Neural cell (in vitro differentiated cells): ENCODE measurements around the gene FNDC3B. TPM values are rescaled to one million over a fixed set of nuclear protein-coding genes. Genes with fewer than 3 reads are reported as not detected.

Experiments
- H2AFZ ChIP-seq: fragments of 200-600, 300-800 bp; sonication (generic), shearing (Covaris generic); 2 replicates; pipeline ENCODE4 v1.6.0; 2014; ENCODE audit warnings: low read depth, mild to moderate bottlenecking, antibody characterized with exemption, low read length, moderate library complexity
- H3F3A ChIP-seq: fragments of 200-600 bp; shearing (Covaris generic); 2 replicates; pipeline ENCODE4 v1.6.1; 2016; ENCODE audit warnings: mild to moderate bottlenecking, moderate library complexity, mixed read lengths, antibody characterized with exemption, low read length; ENCODE audit not compliant: insufficient read depth, poor library complexity, severe bottlenecking
- H3K27ac ChIP-seq: fragments of 200-600, 300-800 bp; sonication (generic), shearing (Covaris generic); 2 replicates; pipeline ENCODE4 v1.5.1; 2014; ENCODE audit warnings: mild to moderate bottlenecking, low read length, moderate library complexity
- H3K27me3 ChIP-seq: fragments of 300-800, 200-600 bp; sonication (generic), shearing (Covaris generic); 2 replicates; pipeline ENCODE4 v1.6.0; 2014; ENCODE audit warnings: mild to moderate bottlenecking, low read depth, low read length, moderate library complexity; ENCODE audit not compliant: insufficient read depth
- H3K36me3 ChIP-seq: fragments of 300-800, 200-600 bp; sonication (generic), shearing (Covaris generic); 2 replicates; pipeline ENCODE4 v1.5.1; 2014; ENCODE audit warnings: mild to moderate bottlenecking, antibody characterized with exemption, low read length, moderate library complexity; ENCODE audit not compliant: insufficient read depth
- H3K4me2 ChIP-seq: fragments of 300-800, 200-600 bp; sonication (generic), shearing (Covaris generic); 2 replicates; pipeline ENCODE4 v1.6.0; 2014; ENCODE audit warnings: mild to moderate bottlenecking, low read length
- H3K4me3 ChIP-seq: fragments of 300-800, 200-600 bp; sonication (generic), shearing (Covaris generic); 2 replicates; pipeline ENCODE4 v1.5.1; 2014; ENCODE audit warnings: mild to moderate bottlenecking, low read length, moderate library complexity
- H3K79me2 ChIP-seq: fragments of 200-600 bp; shearing (Covaris generic); replicated peaks from 2 replicates; pipeline ENCODE4 v1.6.0; 2014; ENCODE audit warnings: mild to moderate bottlenecking, low read length, moderate library complexity; ENCODE audit not compliant: insufficient read depth
- H3K9ac ChIP-seq: fragments of 300-800, 200-600 bp; sonication (generic), shearing (Covaris generic); 2 replicates; pipeline ENCODE4 v1.6.1; 2016; ENCODE audit warnings: mild to moderate bottlenecking, low read length, mixed read lengths
- H3K9me2 ChIP-seq: fragments of 200-600 bp; shearing (Covaris generic); 2 replicates; pipeline ENCODE4 v1.6.1; 2016; ENCODE audit warnings: mild to moderate bottlenecking, low read length, mixed read lengths; ENCODE audit not compliant: insufficient read depth
- H3K9me3 ChIP-seq: fragments of 200-600, 300-800 bp; sonication (generic), shearing (Covaris generic); 2 replicates; pipeline ENCODE4 v1.6.1; 2016; ENCODE audit warnings: mild to moderate bottlenecking, mixed run types, low read length, moderate library complexity, mixed read lengths
- H4K20me1 ChIP-seq: fragments of 200-600 bp; shearing (Covaris generic); 2 replicates; pipeline ENCODE4 v1.6.1; 2016; ENCODE audit warnings: mild to moderate bottlenecking, mixed run types; ENCODE audit not compliant: insufficient read depth
- EP300 ChIP-seq: fragments of 450-650 bp; conservative IDR thresholded peaks from 2 replicates; pipeline ENCODE4 v1.6.1; 2014; ENCODE audit warnings: antibody characterized with exemption, mild to moderate bottlenecking, moderate library complexity; ENCODE audit not compliant: poor library complexity, severe bottlenecking
- EZH2 ChIP-seq: fragments of 200-600, 300-800 bp; shearing (Covaris generic), sonication (generic); IDR thresholded peaks from 2 replicates; pipeline ENCODE4 v1.6.1; 2014; ENCODE audit warnings: antibody characterized with exemption, low read length, borderline replicate concordance, mild to moderate bottlenecking; ENCODE audit not compliant: insufficient read depth, poor library complexity, severe bottlenecking
- MXI1 ChIP-seq: fragments of 450-650 bp; conservative IDR thresholded peaks from 2 replicates; pipeline ENCODE4 v1.6.1; 2014; ENCODE audit warnings: antibody characterized with exemption, mild to moderate bottlenecking; ENCODE audit not compliant: poor library complexity, severe bottlenecking
- POLR2AphosphoS5 ChIP-seq: IDR thresholded peaks from 2 replicates; pipeline ENCODE4 v1.6.1; 2012
- RAD21 ChIP-seq: fragments of 450-650 bp; conservative IDR thresholded peaks from 2 replicates; pipeline ENCODE4 v1.6.1; 2014; ENCODE audit warnings: antibody characterized with exemption, mild to moderate bottlenecking, moderate library complexity
- SMC3 ChIP-seq: fragments of 450-650 bp; conservative IDR thresholded peaks from 2 replicates; pipeline ENCODE4 v1.6.1; 2014; ENCODE audit warnings: antibody characterized with exemption, mild to moderate bottlenecking, moderate library complexity; ENCODE audit not compliant: poor library complexity
- TAF1 ChIP-seq: IDR thresholded peaks from 2 replicates; pipeline ENCODE4 v1.6.1; 2012; ENCODE audit warnings: low read depth
- polyA plus RNA-seq: library from polyadenylated mRNA; depleted of rRNA; stranded (reverse); fragments of >200 nt; gene quantifications from 2 replicates; pipeline ENCODE4 v1.2.3, GENCODE V29; 2014
- TF ChIP-seq, protein P1 (sequence below): fragments of 450-650 bp; IDR thresholded peaks from 2 replicates; pipeline ENCODE4 v1.5.1; 2014; ENCODE audit warnings: antibody characterized with exemption, mild to moderate bottlenecking, moderate library complexity; ENCODE audit not compliant: poor library complexity, severe bottlenecking
- TF ChIP-seq, protein P2 (sequence below): IDR thresholded peaks from 2 replicates; pipeline ENCODE4 v1.6.1; 2012; ENCODE audit warnings: borderline replicate concordance

The FNDC3B gene
- polyA plus RNA-seq, 1 donor from 2014 or later: 4.9 TPM

DNA sequence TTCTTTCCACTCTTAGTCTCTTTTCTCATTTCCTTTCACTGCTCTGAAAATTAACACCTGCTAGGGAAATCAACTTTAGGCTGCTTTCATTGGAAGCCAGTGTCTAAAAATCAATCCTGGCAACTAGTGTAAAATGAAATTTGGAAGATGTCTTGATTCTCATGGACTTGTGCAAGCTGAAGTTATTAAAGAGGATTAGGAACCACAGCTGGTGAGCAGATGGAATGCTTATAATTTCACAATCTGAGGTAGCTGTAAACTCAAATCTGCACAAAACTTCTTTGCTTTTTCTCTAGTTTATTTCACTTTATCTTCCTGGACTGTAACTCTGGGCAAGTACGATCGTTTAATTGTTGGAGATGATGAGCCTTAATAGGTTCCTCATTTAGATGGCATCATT lies 233.3 kb downstream of the FNDC3B start:
- Histone ChIP-seq H4K20me1 (no peaks in the 10 kb centered on the region), H3K4me3 (no peak overlapping the region), H3K9ac (no peak overlapping the region), H2AFZ (no peak overlapping the region), H3K79me2 (no peaks in the 10 kb centered on the region), H3K27ac (no peak overlapping the region), H3K4me2 (no peak overlapping the region), H3F3A (no peaks in the 10 kb centered on the region), H3K27me3 (no peaks in the 10 kb centered on the region), H3K9me2 (no peaks in the 10 kb centered on the region), H3K9me3 (no peaks in the 10 kb centered on the region), H3K36me3 (no peaks in the 10 kb centered on the region)
- TF ChIP-seq MXI1 (no peak), POLR2AphosphoS5 (no peak), SMC3 (no peak), EP300 (no peak), RAD21 (no peak), TAF1 (no peak), EZH2 (no peak)
- TF ChIP-seq, protein P1, sequence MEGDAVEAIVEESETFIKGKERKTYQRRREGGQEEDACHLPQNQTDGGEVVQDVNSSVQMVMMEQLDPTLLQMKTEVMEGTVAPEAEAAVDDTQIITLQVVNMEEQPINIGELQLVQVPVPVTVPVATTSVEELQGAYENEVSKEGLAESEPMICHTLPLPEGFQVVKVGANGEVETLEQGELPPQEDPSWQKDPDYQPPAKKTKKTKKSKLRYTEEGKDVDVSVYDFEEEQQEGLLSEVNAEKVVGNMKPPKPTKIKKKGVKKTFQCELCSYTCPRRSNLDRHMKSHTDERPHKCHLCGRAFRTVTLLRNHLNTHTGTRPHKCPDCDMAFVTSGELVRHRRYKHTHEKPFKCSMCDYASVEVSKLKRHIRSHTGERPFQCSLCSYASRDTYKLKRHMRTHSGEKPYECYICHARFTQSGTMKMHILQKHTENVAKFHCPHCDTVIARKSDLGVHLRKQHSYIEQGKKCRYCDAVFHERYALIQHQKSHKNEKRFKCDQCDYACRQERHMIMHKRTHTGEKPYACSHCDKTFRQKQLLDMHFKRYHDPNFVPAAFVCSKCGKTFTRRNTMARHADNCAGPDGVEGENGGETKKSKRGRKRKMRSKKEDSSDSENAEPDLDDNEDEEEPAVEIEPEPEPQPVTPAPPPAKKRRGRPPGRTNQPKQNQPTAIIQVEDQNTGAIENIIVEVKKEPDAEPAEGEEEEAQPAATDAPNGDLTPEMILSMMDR: no peak

DNA sequence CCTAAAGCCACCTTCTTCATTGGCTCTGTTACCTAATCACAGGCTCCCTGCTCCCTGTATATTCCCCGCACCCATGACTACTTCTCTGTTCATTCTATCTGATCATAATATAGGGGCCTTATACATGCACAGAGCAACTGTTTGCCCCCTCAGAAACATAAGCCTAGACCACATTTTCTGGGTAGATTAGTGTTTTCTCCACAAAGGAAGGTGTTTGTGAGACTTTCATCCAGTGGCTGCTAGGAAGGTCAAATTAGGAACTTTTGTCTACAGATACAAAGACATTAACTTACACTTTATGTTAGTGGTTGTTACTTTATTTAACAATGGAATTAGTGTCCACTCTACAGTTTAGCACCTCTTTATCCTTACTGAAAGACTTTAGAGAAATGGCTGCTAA lies 234.0 kb downstream of the FNDC3B start:
- Histone ChIP-seq H2AFZ (no peak overlapping the region), H3K4me2 (no peak overlapping the region), H3K27me3 (no peaks in the 10 kb centered on the region), H3K36me3 (no peaks in the 10 kb centered on the region), H3K9me3 (no peaks in the 10 kb centered on the region), H3K79me2 (no peaks in the 10 kb centered on the region), H3K4me3 (no peak overlapping the region), H3K9me2 (no peaks in the 10 kb centered on the region), H3K9ac (no peak overlapping the region), H4K20me1 (no peaks in the 10 kb centered on the region), H3K27ac (no peak overlapping the region), H3F3A (no peaks in the 10 kb centered on the region)
- no peak for TF ChIP-seq EZH2
- no peak for TF ChIP-seq MXI1
- no peak for TF ChIP-seq POLR2AphosphoS5
- no peak for TF ChIP-seq RAD21
- TF ChIP-seq EP300: no peak
- no peak for TF ChIP-seq SMC3
- TF ChIP-seq, protein P1: no peak
- TF ChIP-seq, protein P2, sequence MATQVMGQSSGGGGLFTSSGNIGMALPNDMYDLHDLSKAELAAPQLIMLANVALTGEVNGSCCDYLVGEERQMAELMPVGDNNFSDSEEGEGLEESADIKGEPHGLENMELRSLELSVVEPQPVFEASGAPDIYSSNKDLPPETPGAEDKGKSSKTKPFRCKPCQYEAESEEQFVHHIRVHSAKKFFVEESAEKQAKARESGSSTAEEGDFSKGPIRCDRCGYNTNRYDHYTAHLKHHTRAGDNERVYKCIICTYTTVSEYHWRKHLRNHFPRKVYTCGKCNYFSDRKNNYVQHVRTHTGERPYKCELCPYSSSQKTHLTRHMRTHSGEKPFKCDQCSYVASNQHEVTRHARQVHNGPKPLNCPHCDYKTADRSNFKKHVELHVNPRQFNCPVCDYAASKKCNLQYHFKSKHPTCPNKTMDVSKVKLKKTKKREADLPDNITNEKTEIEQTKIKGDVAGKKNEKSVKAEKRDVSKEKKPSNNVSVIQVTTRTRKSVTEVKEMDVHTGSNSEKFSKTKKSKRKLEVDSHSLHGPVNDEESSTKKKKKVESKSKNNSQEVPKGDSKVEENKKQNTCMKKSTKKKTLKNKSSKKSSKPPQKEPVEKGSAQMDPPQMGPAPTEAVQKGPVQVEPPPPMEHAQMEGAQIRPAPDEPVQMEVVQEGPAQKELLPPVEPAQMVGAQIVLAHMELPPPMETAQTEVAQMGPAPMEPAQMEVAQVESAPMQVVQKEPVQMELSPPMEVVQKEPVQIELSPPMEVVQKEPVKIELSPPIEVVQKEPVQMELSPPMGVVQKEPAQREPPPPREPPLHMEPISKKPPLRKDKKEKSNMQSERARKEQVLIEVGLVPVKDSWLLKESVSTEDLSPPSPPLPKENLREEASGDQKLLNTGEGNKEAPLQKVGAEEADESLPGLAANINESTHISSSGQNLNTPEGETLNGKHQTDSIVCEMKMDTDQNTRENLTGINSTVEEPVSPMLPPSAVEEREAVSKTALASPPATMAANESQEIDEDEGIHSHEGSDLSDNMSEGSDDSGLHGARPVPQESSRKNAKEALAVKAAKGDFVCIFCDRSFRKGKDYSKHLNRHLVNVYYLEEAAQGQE: no peak
- no peak for TF ChIP-seq TAF1
